ENCODE results near the gene C16orf86.

DNA sequence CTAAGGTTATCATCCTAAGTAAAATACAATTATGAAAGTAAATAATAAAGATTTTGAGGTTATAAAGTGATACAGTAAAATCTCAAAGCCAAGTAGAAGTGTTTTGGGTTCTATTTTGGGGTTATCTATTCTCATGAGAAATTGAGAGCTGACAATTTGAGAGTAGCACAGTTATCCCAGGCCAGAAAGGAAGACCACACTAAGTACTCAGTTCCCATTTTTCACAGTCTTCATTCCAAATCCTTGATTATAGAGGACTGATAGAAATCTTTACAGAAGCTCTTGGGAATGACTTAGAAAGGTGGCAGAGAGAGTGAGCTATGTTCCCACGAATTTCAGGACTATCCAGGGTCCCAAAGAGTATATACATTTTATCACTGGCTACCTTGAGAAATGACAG is 47.9 kb downstream of the C16orf86 start:
- TF ChIP-seq, protein P1, sequence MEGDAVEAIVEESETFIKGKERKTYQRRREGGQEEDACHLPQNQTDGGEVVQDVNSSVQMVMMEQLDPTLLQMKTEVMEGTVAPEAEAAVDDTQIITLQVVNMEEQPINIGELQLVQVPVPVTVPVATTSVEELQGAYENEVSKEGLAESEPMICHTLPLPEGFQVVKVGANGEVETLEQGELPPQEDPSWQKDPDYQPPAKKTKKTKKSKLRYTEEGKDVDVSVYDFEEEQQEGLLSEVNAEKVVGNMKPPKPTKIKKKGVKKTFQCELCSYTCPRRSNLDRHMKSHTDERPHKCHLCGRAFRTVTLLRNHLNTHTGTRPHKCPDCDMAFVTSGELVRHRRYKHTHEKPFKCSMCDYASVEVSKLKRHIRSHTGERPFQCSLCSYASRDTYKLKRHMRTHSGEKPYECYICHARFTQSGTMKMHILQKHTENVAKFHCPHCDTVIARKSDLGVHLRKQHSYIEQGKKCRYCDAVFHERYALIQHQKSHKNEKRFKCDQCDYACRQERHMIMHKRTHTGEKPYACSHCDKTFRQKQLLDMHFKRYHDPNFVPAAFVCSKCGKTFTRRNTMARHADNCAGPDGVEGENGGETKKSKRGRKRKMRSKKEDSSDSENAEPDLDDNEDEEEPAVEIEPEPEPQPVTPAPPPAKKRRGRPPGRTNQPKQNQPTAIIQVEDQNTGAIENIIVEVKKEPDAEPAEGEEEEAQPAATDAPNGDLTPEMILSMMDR (IDR thresholded peaks at IDR 0.05) = no peak
- TF ChIP-seq FOXP1 (CRISPR knock-in tag; IDR thresholded peaks at IDR 0.05; ENCODE audit: borderline replicate concordance) (no peak), ZNF416 (CRISPR knock-in tag; IDR thresholded peaks at IDR 0.05) (no peak)
- TF ChIP-seq, protein P2, sequence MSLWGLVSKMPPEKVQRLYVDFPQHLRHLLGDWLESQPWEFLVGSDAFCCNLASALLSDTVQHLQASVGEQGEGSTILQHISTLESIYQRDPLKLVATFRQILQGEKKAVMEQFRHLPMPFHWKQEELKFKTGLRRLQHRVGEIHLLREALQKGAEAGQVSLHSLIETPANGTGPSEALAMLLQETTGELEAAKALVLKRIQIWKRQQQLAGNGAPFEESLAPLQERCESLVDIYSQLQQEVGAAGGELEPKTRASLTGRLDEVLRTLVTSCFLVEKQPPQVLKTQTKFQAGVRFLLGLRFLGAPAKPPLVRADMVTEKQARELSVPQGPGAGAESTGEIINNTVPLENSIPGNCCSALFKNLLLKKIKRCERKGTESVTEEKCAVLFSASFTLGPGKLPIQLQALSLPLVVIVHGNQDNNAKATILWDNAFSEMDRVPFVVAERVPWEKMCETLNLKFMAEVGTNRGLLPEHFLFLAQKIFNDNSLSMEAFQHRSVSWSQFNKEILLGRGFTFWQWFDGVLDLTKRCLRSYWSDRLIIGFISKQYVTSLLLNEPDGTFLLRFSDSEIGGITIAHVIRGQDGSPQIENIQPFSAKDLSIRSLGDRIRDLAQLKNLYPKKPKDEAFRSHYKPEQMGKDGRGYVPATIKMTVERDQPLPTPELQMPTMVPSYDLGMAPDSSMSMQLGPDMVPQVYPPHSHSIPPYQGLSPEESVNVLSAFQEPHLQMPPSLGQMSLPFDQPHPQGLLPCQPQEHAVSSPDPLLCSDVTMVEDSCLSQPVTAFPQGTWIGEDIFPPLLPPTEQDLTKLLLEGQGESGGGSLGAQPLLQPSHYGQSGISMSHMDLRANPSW (CRISPR knock-in tag; conservative IDR thresholded peaks at IDR 0.05; ENCODE audit: low read depth) = no peak

Measured in WTC11 (cell line).